HepG2 (cell line): ENCODE data around the gene NOL4L. TPM values are rescaled to one million over a fixed set of nuclear protein-coding genes. Genes with fewer than 3 reads are reported as not detected.
A peak's percentile ranks its signal among the peaks of the same experiment; 100 is the strongest.

Experiments used
- ARID2 ChIP-seq: sonication (generic); formaldehyde crosslinking; IDR thresholded peaks from 2 replicates; pipeline ENCODE4 v1.8.1; 2022; ENCODE audit warnings: mild to moderate bottlenecking, missing genetic modification reagents, borderline replicate concordance
- MBD4 ChIP-seq: IDR thresholded peaks from 2 replicates; pipeline ENCODE4 v1.6.1; 2012; ENCODE audit warnings: low read length, inconsistent platforms, borderline replicate concordance
- NFATC3 ChIP-seq: sonication (generic); formaldehyde crosslinking; IDR thresholded peaks from 2 replicates; pipeline ENCODE4 v1.5.1; 2020; ENCODE audit warnings: mild to moderate bottlenecking, missing genetic modification reagents
- RARG ChIP-seq: sonication (generic); formaldehyde crosslinking; IDR thresholded peaks from 2 replicates; pipeline ENCODE4 v1.4.0; 2020; ENCODE audit warnings: low read depth, mild to moderate bottlenecking, missing genetic modification reagents
- REL ChIP-seq: sonication (generic); formaldehyde crosslinking; conservative IDR thresholded peaks from 2 replicates; pipeline ENCODE4 v1.8.0; 2022; ENCODE audit warnings: mild to moderate bottlenecking, missing genetic modification reagents, moderate library complexity
- SP140L ChIP-seq: sonication (generic); formaldehyde crosslinking; IDR thresholded peaks from 2 replicates; pipeline ENCODE4 v1.4.0; 2020; ENCODE audit warnings: missing genetic modification reagents, borderline replicate concordance
- TSC22D2 ChIP-seq: sonication (generic); formaldehyde crosslinking; IDR thresholded peaks from 2 replicates; pipeline ENCODE4 v1.5.1; 2020; ENCODE audit warnings: missing genetic modification reagents, mild to moderate bottlenecking, borderline replicate concordance
- ZKSCAN8 ChIP-seq: IDR thresholded peaks from 2 replicates; pipeline ENCODE4 v1.6.1; 2016; ENCODE audit warnings: borderline replicate concordance, missing genetic modification reagents, missing compliant biosample characterization
- ZNF101 ChIP-seq: sonication (generic); formaldehyde crosslinking; IDR thresholded peaks from 2 replicates; pipeline ENCODE4 v1.4.0; 2020; ENCODE audit warnings: mild to moderate bottlenecking, low read depth, missing genetic modification reagents, borderline replicate concordance
- ZNF224 ChIP-seq: sonication (generic); formaldehyde crosslinking; IDR thresholded peaks from 2 replicates; pipeline ENCODE4 v1.5.0; 2020; ENCODE audit warnings: mild to moderate bottlenecking, missing genetic modification reagents
- ZNF44 ChIP-seq: sonication (generic); formaldehyde crosslinking; IDR thresholded peaks from 2 replicates; pipeline ENCODE4 v1.5.1; 2020; ENCODE audit warnings: mild to moderate bottlenecking, missing genetic modification reagents
- ZNF878 ChIP-seq: sonication (generic); formaldehyde crosslinking; IDR thresholded peaks from 2 replicates; pipeline ENCODE4 v1.8.1; 2023; ENCODE audit warnings: mild to moderate bottlenecking, missing genetic modification reagents, moderate library complexity
- ZZZ3 ChIP-seq: sonication (generic); formaldehyde crosslinking; IDR thresholded peaks from 2 replicates; pipeline ENCODE4 v1.4.0; 2020; ENCODE audit warnings: missing genetic modification reagents, mild to moderate bottlenecking, borderline replicate concordance
- polyA plus RNA-seq, 8 experiments: library from polyadenylated mRNA; depleted of rRNA in 3 of 8; stranded (reverse) in 7 of 8; unstranded in 1 of 8; fragments of >200 nt; fragmentation: Illumina TruSeq in 4 of 8; extraction: Trizol in 4 of 8; gene quantifications; 2 replicates each; pipeline versions ENCODE4 v1.2.1 to v1.2.3, GENCODE V29; 2011 to 2016; ENCODE audit warnings: low read depth in 4 of 8, missing spikeins in 1 of 8, mixed read lengths in 1 of 8; ENCODE audit not compliant: insufficient read depth in 1 of 8
- total RNA-seq, 5 experiments: library from RNA; depleted of rRNA; stranded (reverse); fragments of >200 nt; fragmentation: Illumina TruSeq; extraction: Trizol; gene quantifications; 2 replicates each; pipeline ENCODE4 v1.2.3, GENCODE V29; 2016; ENCODE audit warnings: low read depth in 1 of 5
- TF ChIP-seq, protein P1 (sequence below): sonication (generic); formaldehyde crosslinking; IDR thresholded peaks from 2 replicates; pipeline ENCODE4 v1.5.1; 2020; ENCODE audit warnings: mild to moderate bottlenecking, missing genetic modification reagents, moderate library complexity
- TF ChIP-seq, protein P2 (sequence below): sonication (generic); formaldehyde crosslinking; IDR thresholded peaks from 2 replicates; pipeline ENCODE4 v1.9.0; 2021; ENCODE audit warnings: mild to moderate bottlenecking, missing genetic modification reagents
- TF ChIP-seq, protein P3 (sequence below): fragments of 450-650 bp; IDR thresholded peaks from 2 replicates; pipeline ENCODE4 v1.6.1; 2017
- TF ChIP-seq, protein P4 (sequence below): sonication (generic); formaldehyde crosslinking; IDR thresholded peaks from 2 replicates; pipeline ENCODE4 v1.4.0; 2020; ENCODE audit warnings: missing genetic modification reagents

NOL4L gene
- total and polyA plus RNA-seq, 2 of the 13 experiments (the other 11 are each of a cell fraction or from before 2014, with no cell fraction given): 16.6 to 35.4 TPM

DNA sequence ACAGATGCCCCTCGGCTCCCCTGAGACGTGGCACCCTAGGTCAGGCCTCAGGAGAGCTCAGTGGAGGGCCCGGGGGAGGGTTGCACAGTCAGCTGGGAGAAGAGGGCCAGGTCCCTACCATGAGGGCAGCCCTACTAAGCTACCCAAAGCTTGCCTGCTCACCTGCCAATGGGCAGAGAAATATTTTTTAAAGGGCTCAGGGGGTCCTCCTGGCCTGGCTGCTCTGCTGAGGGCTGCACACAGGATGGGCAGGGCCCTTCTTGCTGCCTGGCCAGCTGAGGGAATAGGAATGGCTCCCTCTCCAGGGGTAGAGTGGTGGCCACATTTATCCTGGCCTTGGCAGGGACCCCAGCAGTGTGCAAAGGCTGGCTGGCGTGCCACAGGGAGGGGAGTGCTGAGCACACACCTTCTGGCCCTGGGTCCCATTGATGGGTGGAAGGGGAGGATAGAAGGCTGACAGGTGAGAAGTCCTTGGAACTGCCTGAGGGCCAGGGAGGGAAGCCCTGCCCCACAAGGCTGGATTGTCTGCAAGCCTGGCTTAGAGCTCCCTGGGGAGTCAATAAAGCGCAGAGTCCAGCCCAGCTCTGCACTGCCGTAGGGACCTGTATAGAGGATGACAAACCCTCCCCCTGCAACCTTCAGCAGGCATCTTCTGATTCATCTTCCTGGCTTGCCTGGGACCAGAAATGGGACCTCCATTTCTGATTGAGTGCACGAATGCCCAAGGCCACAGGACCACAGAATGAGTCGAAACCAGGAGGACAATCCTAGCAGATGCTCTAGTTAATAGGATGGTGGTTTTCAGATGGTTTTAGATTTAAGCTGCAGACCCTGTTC is 62.1 kb downstream of the NOL4L start (continued):
- TF ChIP-seq ZNF878 (CRISPR knock-in tag) (0 out of 2 replicates have a peak, but pooled peaks have one; percentile 45), MBD4 (no peak), ZKSCAN8 (CRISPR knock-in tag) (peak; percentile 91; the same call in 1 of the 2 replicates), ZZZ3 (CRISPR knock-in tag) (no peak), ZNF44 (CRISPR knock-in tag) (no peak), REL (CRISPR knock-in tag) (no peak), SP140L (CRISPR knock-in tag) (peak; percentile 77; the same call in 1 of the 2 replicates), ZNF224 (CRISPR knock-in tag) (0 out of 2 replicates have a peak, but pooled peaks have one; percentile 78), ZNF101 (CRISPR knock-in tag) (no peak), TSC22D2 (CRISPR knock-in tag) (peak; percentile 59; the same call in 1 of the 2 replicates), ARID2 (CRISPR knock-in tag) (peak; percentile 77; the same call in 1 of the 2 replicates), NFATC3 (CRISPR knock-in tag) (no peak), RARG (CRISPR knock-in tag) (no peak)
- TF ChIP-seq, protein P1, sequence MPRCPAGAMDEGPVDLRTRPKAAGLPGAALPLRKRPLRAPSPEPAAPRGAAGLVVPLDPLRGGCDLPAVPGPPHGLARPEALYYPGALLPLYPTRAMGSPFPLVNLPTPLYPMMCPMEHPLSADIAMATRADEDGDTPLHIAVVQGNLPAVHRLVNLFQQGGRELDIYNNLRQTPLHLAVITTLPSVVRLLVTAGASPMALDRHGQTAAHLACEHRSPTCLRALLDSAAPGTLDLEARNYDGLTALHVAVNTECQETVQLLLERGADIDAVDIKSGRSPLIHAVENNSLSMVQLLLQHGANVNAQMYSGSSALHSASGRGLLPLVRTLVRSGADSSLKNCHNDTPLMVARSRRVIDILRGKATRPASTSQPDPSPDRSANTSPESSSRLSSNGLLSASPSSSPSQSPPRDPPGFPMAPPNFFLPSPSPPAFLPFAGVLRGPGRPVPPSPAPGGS: no peak
- TF ChIP-seq, protein P2, sequence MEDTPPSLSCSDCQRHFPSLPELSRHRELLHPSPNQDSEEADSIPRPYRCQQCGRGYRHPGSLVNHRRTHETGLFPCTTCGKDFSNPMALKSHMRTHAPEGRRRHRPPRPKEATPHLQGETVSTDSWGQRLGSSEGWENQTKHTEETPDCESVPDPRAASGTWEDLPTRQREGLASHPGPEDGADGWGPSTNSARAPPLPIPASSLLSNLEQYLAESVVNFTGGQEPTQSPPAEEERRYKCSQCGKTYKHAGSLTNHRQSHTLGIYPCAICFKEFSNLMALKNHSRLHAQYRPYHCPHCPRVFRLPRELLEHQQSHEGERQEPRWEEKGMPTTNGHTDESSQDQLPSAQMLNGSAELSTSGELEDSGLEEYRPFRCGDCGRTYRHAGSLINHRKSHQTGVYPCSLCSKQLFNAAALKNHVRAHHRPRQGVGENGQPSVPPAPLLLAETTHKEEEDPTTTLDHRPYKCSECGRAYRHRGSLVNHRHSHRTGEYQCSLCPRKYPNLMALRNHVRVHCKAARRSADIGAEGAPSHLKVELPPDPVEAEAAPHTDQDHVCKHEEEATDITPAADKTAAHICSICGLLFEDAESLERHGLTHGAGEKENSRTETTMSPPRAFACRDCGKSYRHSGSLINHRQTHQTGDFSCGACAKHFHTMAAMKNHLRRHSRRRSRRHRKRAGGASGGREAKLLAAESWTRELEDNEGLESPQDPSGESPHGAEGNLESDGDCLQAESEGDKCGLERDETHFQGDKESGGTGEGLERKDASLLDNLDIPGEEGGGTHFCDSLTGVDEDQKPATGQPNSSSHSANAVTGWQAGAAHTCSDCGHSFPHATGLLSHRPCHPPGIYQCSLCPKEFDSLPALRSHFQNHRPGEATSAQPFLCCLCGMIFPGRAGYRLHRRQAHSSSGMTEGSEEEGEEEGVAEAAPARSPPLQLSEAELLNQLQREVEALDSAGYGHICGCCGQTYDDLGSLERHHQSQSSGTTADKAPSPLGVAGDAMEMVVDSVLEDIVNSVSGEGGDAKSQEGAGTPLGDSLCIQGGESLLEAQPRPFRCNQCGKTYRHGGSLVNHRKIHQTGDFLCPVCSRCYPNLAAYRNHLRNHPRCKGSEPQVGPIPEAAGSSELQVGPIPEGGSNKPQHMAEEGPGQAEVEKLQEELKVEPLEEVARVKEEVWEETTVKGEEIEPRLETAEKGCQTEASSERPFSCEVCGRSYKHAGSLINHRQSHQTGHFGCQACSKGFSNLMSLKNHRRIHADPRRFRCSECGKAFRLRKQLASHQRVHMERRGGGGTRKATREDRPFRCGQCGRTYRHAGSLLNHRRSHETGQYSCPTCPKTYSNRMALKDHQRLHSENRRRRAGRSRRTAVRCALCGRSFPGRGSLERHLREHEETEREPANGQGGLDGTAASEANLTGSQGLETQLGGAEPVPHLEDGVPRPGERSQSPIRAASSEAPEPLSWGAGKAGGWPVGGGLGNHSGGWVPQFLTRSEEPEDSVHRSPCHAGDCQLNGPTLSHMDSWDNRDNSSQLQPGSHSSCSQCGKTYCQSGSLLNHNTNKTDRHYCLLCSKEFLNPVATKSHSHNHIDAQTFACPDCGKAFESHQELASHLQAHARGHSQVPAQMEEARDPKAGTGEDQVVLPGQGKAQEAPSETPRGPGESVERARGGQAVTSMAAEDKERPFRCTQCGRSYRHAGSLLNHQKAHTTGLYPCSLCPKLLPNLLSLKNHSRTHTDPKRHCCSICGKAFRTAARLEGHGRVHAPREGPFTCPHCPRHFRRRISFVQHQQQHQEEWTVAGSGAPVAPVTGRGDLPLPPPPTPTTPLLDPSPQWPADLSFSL (CRISPR knock-in tag): no peak
- TF ChIP-seq, protein P3, sequence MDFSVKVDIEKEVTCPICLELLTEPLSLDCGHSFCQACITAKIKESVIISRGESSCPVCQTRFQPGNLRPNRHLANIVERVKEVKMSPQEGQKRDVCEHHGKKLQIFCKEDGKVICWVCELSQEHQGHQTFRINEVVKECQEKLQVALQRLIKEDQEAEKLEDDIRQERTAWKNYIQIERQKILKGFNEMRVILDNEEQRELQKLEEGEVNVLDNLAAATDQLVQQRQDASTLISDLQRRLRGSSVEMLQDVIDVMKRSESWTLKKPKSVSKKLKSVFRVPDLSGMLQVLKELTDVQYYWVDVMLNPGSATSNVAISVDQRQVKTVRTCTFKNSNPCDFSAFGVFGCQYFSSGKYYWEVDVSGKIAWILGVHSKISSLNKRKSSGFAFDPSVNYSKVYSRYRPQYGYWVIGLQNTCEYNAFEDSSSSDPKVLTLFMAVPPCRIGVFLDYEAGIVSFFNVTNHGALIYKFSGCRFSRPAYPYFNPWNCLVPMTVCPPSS: no peak
- TF ChIP-seq, protein P4, sequence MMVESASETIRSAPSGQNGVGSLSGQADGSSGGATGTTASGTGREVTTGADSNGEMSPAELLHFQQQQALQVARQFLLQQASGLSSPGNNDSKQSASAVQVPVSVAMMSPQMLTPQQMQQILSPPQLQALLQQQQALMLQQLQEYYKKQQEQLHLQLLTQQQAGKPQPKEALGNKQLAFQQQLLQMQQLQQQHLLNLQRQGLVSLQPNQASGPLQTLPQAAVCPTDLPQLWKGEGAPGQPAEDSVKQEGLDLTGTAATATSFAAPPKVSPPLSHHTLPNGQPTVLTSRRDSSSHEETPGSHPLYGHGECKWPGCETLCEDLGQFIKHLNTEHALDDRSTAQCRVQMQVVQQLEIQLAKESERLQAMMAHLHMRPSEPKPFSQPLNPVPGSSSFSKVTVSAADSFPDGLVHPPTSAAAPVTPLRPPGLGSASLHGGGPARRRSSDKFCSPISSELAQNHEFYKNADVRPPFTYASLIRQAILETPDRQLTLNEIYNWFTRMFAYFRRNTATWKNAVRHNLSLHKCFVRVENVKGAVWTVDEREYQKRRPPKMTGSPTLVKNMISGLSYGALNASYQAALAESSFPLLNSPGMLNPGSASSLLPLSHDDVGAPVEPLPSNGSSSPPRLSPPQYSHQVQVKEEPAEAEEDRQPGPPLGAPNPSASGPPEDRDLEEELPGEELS (CRISPR knock-in tag): peak; percentile 76
